HG03025 (cell line): ENCODE data around the gene MTM1.

Experiments used
- ATAC-seq: cut with Tn5 transposase; IDR thresholded peaks from one replicate; pipeline ENCODE4 v1.9.1; 2021; ENCODE audit warnings: mild to moderate bottlenecking, moderate library complexity; ENCODE audit not compliant: unreplicated experiment, low FRiP score

The MTM1 gene

GRCh38 chrX:150548251-150548650 lies 20.2 kb upstream of the MTM1 start:
- ATAC-seq: no peak

DNA sequence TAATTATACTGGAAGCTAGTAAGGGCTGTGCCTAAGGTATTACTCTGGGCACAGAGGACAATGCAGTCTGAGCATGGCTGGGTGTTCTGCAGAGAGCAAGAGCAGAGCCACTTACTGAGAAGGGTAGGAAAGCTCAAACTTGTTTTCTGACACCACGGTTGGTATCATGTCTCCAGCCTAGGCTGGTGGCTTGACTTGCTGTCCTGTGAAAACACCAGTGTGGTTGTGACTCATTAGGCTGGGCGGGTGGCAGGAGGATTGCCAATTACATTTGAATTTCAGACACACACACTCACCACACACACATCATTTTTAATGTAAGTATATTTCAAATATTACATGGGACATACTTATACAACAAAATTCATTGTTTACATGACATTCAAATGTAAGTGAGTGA lies 19.7 kb upstream of the MTM1 start:
- no peak for ATAC-seq

DNA sequence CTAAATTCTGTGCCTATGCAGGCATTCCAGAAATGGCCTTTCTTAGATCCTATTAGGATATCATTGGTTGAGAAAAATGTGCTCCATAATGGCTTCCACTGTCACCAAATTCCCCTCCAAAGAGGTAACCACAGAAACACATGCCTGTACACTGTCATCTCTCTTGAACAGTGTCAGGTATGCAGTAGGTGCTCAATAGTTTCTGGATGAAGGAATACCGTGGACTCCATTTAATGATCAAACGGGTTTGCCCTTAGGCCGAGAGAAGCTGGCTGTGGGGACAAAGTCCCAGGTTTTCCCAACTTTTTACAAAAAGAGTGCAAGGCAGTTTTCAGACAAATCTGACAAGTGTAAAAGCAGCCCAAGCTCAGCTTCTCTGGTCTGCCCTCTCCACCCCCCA lies 16.5 kb upstream of the MTM1 start:
- no peak for ATAC-seq

GRCh38 chrX:150558424-150558823 lies 10.0 kb upstream of the MTM1 start:
- ATAC-seq: no peak

GRCh38 chrX:150564838-150565237 lies 3.6 kb upstream of the MTM1 start:
- ATAC-seq: no peak

GRCh38 chrX:150565551-150565950 lies 2.9 kb upstream of the MTM1 start:
- no peak for ATAC-seq

DNA sequence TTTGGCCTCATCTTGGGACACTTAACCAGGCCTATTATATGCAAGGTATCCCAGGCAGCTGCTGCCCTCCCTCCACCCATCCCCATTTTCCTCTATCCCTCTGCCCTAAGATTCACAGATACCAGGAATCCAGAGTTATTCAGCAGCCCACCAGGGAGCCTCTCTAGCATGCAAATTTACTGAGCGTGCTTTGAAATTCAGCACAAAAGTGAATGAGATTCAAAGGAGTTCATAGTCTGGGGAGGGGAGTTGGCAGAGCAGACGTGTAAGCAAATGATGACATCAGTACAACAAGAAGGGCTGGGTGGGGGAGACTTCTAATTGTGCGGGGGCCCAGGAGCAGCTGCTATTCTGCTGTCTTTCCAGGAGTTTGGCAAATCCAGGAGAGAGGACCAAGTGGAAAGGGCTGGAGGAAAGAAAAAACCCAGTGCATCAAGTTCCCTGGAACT lies 1.7 kb upstream of the MTM1 start:
- no peak for ATAC-seq

- no peak for ATAC-seq
Measured at GRCh38 chrX:150567645-150568319, 639 bp upstream of the MTM1 start.

DNA sequence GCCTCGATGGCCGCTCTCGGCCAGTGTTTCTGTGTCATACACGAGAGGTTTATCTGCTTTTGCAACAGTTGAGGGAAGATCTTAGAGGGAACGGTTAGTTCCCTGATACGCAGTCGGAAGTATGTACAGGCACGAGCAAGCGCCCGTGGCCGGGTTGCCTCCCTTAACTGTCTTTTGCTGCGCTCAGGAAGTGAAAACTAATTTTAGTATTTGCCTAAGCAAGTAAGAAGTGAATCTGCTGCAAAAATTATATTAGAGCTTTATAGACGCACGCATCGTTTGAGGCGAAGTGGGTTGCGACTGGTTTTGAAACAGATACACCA lies 695 bp downstream of the MTM1 start:
- ATAC-seq: peak; percentile 24

DNA sequence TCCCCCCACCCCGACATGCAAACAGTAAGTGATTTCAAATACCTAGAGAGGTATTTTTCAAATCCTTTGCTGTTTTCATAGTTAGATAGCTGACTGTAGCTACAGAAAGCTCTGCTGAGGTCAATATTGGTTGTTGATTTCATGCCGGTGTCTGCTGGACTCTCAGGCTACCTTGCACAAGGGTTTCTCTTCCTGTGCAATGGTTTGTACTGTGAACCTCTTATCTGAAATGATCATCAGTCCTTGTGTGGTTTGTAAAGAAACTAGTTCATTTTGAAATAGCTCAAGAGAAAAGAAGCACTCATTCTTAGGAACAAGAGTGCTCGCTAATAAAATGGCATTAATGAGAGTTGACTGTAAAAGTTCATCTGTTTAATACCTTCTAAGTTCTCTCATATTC lies 2.1 kb downstream of the MTM1 start:
- ATAC-seq: no peak

- ATAC-seq: no peak
Measured at GRCh38 chrX:150572206-150572605, 3.8 kb downstream of the MTM1 start.

DNA sequence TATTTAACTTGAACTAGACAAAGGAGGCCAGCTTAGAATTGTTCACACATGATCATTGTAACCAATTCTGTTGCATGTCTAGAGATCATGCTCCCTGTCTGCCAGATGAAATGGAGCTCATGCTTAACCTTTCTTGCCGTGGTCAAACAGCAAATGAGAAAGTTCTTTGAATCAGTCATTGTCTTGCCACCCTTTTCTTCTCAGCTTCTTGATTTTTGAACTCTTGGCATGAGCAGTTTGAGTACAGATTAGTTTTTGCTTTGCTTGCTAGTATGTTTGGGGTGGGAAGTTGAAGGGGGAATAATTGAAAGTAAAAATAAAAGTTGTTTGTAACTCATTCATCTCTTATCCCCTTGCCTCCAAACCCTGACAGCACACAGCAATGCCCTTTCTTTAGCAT lies 4.7 kb downstream of the MTM1 start:
- no peak for ATAC-seq

GRCh38 chrX:150573702-150574101 lies 5.3 kb downstream of the MTM1 start:
- ATAC-seq: no peak

- peak; percentile 50 for ATAC-seq
Measured at GRCh38 chrX:150574559-150575418, 6.4 kb downstream of the MTM1 start.

DNA sequence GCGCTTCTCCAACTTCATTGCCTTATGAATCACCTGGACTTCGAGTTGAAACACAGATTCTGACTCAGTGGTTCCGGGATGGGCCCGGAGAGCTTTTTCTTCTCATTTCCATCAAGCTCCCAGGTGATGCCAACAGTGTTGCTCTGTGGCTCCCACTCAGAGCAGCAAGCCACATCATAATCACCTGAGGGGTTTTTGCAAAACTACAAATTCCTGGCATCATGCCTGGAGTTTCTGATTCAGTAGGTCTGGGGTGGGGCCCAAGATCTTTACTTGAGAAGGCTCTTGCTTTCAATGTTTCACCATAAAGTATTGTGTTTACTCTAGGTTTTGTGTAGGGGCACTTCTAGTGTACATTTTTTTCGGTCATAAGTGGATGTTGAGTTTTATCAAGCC lies 7.0 kb downstream of the MTM1 start:
- ATAC-seq: no peak

GRCh38 chrX:150577174-150577573 lies 8.8 kb downstream of the MTM1 start:
- ATAC-seq: no peak

DNA sequence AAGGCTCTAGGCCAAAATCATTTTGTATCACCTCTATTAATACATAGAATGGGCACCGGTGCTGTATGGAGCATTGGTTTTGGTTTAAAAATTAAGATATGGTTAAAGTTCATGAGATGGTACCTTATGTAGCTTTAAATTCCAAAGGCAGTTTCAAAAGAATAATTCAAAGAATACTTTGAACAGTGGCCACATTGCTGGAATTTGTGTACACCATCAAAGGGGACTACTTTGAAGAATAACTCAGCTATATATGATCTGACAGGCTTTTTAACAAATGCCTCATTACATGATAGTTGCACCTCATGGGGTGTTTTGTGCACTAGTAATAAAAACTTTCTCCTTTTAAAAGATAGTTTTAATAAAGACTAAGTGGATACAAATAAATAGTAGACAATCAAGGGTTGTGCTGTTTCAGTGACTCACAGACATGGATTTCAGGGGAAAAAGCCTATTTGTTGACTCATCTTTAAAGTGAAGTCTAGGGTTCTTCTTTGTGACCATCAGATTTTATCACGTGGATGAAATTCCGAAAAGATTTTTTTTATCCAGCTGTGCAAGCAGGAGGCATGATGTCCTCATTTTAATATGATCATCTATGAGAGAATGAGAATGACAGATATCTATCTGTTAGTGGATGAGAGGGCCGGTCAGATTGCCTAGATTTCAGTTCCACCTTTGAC lies 12.8 kb downstream of the MTM1 start:
- ATAC-seq: no peak

- no peak for ATAC-seq
Measured at GRCh38 chrX:150582338-150582948, 14.0 kb downstream of the MTM1 start.

- ATAC-seq: no peak
Measured at GRCh38 chrX:150587585-150588503, 19.4 kb downstream of the MTM1 start.

DNA sequence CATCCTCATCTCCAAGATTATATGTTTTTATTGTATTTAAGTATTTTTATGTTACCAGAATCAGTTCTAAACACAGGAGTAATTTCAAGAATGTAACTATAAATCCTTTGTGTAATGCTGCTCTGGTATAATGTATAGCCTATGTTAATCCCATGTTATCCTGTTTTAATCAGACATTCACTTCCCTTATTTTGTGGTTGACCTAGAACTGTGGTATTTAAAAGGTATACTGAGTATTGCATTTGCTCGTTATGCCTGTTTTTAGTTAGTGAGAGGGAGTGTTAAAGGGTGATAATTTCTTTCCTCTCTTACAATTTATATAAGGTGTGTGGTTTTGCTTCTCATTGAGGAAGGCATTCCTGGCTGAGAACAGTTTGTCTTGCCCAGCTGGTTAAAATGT lies 26.2 kb downstream of the MTM1 start:
- ATAC-seq: no peak
